Upper lobe of right lung (tissue), 1 donor: ENCODE data around the gene MSI1. TPM values are rescaled to one million over a fixed set of nuclear protein-coding genes. Genes with fewer than 3 reads are reported as not detected.

Experiments used
- ATAC-seq: fragments of 200-7000 bp; cut with Tn5 transposase; one replicate; pipeline ENCODE4 v1.9.1; 2020; ENCODE audit warnings: mild to moderate bottlenecking, moderate library complexity
- DNase-seq: peaks from one replicate; pipeline ENCODE4 v3.0.0-alpha.2; 2020
- H3K27ac ChIP-seq: fragments of 200-600 bp; one replicate; pipeline ENCODE4 v1.8.0; 2022
- H3K27me3 ChIP-seq: fragments of 200-600 bp; one replicate; pipeline ENCODE4 v1.8.0; 2022; ENCODE audit warnings: mild to moderate bottlenecking
- H3K36me3 ChIP-seq: fragments of 200-600 bp; one replicate; pipeline ENCODE4 v1.8.0; 2022
- H3K4me1 ChIP-seq: fragments of 200-600 bp; one replicate; pipeline ENCODE4 v1.8.0; 2022
- H3K4me3 ChIP-seq: fragments of 200-600 bp; one replicate; pipeline ENCODE4 v1.8.0; 2022; ENCODE audit warnings: mild to moderate bottlenecking
- H3K9me3 ChIP-seq: fragments of 200-600 bp; one replicate; pipeline ENCODE4 v1.8.0; 2022
- CTCF ChIP-seq: fragments of 200-600 bp; IDR thresholded peaks from one replicate; pipeline ENCODE4 v1.8.0; 2022; ENCODE audit warnings: antibody characterized with exemption
- intact Hi-C: fragments of 100-400 bp; cut with DNase I; formaldehyde crosslinking; loops from one replicate; pipeline ENCODE4 v1.11.0; 2022
- total RNA-seq: library from RNA; stranded (reverse); fragmentation: NEBNext Ultra II Directional; extraction: Animal tissue kit (Norgen Biotek cat#: 25700); gene quantifications from one replicate; pipeline ENCODE4 v1.2.1, GENCODE V29; 2021
- donor health status: DM: no; HTN: yes; CAD: no; lungs with severe emphysema.

Gene MSI1
- total RNA-seq, 1 donor from 2014 or later: 0.46 TPM

DNA sequence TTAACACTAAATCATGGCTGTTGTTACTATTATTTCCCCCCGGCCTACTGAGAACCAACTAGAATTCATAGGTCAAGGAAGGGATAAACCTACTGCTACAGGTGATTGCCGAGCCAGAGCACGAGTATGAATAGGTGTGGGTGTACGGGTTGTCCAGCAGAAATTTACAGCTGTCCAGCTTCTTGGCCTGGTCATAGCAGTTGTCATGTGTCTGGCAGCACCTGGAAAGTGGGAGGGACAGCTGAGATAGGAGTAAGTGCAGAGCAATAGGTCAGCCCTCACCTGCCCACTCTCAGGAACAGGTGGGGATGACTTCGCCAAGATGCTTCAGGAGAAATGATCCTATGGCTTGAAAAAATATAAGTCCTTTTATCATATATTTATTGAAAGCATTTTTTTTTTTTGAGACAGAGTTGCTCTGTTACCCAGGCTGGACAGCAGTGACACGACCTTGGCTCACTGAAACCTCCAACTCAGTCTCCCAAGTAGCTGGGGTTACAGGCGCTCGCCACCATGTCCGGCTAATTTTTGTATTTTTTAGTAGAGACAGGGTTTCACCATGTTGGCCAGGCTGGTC, 44.0 kb downstream of the MSI1 start:
- no peak for ATAC-seq
- DNase-seq: no peak
- Histone ChIP-seq H3K9me3 (no peaks in the 10 kb centered on the region), H3K27ac (no peak overlapping the region), H3K36me3 (no peaks in the 10 kb centered on the region), H3K4me1 (no peaks in the 10 kb centered on the region), H3K27me3 (no peaks in the 10 kb centered on the region), H3K4me3 (no peak overlapping the region)
- no peak for TF ChIP-seq CTCF
- intact Hi-C loops: no loop called here

DNA sequence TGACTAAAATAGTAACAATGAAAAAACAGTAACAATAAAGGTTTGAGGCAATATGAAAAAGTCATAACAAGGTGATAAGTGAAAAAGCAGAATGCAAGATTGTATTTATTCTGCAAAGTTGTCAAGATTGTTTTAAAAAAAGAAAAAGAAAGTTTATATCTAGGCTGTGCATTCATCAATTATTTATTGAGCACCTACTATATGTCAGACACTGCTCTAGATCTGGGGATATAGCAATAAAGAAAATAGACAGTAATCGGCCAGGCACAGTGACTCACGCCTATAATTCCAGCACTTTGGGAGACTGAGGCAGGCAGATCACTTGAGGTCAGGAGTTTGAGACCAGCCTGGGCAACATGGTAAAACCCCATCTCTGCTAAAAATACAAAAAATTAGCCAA, 45.2 kb downstream of the MSI1 start:
- no peak for TF ChIP-seq CTCF
- ATAC-seq (no peak), DNase-seq (no peak)
- intact Hi-C loops: no loop called here
- no peaks in the 10 kb centered on the region for H3K4me1 ChIP-seq
- no peak overlapping the region for H3K27ac ChIP-seq
- H3K4me3 ChIP-seq: no peak overlapping the region
- no peaks in the 10 kb centered on the region for H3K9me3 ChIP-seq
- H3K36me3 ChIP-seq: no peaks in the 10 kb centered on the region
- no peaks in the 10 kb centered on the region for H3K27me3 ChIP-seq

GRCh38 chr12:120321382-120322202, 47.4 kb downstream of the MSI1 start:
- peak; percentile 74 for DNase-seq
- intact Hi-C loops: no loop called here

GRCh38 chr12:120317224-120318105, 51.5 kb downstream of the MSI1 start:
- DNase-seq (peak; percentile 100), ATAC-seq (peak; percentile 99)
- intact Hi-C loops: no loop called here
- H3K27me3 ChIP-seq: no peaks in the 10 kb centered on the region
- peak overlapping the region; percentile 79 for H3K27ac ChIP-seq
- H3K4me1 ChIP-seq: peaks cover 8% of the 10 kb centered on the region
- no peaks in the 10 kb centered on the region for H3K9me3 ChIP-seq
- no peaks in the 10 kb centered on the region for H3K36me3 ChIP-seq
- H3K4me3 ChIP-seq: peak overlapping the region; percentile 59
- peak; percentile 64 for TF ChIP-seq CTCF

More at GRCh38 chr12:120321382-120322202, 47.4 kb downstream of the MSI1 start:
- ATAC-seq: peak; percentile 40
- peaks cover 8% of the 10 kb centered on the region for H3K4me1 ChIP-seq
- H3K27ac ChIP-seq: peak overlapping the region; percentile 67
- no peak for TF ChIP-seq CTCF
- no peaks in the 10 kb centered on the region for H3K9me3 ChIP-seq
- no peaks in the 10 kb centered on the region for H3K27me3 ChIP-seq
- no peak overlapping the region for H3K4me3 ChIP-seq
- H3K36me3 ChIP-seq: no peaks in the 10 kb centered on the region

GRCh38 chr12:120316798-120317223, 52.2 kb downstream of the MSI1 start:
- Histone ChIP-seq H3K4me3 (peak overlapping the region; percentile 59), H3K27ac (peak overlapping the region; percentile 79), H3K9me3 (no peaks in the 10 kb centered on the region), H3K27me3 (no peaks in the 10 kb centered on the region), H3K36me3 (no peaks in the 10 kb centered on the region), H3K4me1 (peaks cover 8% of the 10 kb centered on the region)
- TF ChIP-seq CTCF: no peak
- no peak for ATAC-seq
- intact Hi-C loops: no loop called here
- DNase-seq: no peak
